ENCODE results near the gene CORO2A.

The CORO2A gene

GRCh38 chr9:98219364-98219716 lies 26.9 kb upstream of the CORO2A start:
- no peak for DNase-seq (ENCODE audit: low read depth)

GRCh38 chr9:98218562-98219363 lies 26.3 kb upstream of the CORO2A start:
- DNase-seq (ENCODE audit: low read depth), result no peak

DNA sequence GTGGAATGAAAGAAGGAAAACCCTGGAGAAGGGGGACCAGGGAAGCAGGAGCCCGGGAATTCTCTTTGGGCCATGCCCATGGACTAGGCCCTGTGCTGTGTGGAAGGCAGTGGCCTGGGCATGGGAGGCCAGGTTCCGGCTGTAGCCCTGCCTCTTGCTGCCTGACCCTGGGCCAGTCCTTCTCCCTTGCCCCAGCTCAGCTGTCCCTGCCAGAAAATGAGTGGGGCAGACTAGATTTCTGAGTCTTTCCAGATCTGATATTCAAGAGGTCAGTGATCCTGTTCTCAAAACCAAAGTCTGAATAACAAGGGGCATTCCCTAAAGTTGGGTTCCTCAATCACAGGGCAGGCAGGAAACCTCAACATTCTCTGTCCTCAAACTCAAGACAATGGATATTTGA lies 24.8 kb upstream of the CORO2A start:
- DNase-seq (ENCODE audit: low read depth), result no peak

DNA sequence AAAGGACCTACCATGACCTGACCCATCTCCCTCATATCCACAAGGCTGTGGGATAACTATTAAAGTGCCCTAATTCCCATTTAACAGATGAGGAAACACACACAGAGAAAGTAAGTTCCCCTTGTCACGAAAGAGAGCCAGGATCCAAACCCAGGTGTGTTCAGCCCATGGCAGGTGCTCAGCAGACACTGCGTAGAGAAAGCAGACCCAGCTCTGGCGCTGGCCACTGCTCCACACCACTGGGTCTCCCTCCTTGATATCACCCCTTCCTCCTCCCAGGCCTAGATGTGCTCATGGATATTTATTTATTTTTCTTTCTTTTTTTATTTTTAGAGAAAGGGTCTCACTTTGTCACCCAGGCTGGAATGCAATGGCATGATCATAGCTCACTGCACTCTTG lies 24.0 kb upstream of the CORO2A start:
- no peak for DNase-seq (ENCODE audit: low read depth)

GRCh38 chr9:98215821-98216220 lies 23.4 kb upstream of the CORO2A start:
- DNase-seq (ENCODE audit: low read depth), result no peak

DNA sequence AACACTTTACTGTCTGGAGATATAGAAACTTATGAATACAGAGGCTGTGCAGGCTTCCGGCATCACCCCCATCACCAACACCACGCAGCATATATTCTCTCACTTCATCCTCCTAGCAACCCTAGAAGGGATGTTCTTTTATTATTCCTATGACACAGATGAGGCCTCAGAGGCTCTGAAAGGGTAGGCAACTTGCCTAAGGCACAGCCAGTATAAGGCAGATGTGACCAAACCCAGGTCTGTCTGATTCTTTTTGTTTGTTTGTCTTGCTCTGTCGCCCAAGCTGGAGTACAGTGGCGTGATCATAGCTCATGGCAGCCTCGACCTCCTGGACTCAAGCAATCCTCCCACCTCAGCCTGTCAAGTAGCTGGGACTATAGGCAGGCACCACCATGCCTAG lies 22.8 kb upstream of the CORO2A start:
- no peak for DNase-seq (ENCODE audit: low read depth)

DNA sequence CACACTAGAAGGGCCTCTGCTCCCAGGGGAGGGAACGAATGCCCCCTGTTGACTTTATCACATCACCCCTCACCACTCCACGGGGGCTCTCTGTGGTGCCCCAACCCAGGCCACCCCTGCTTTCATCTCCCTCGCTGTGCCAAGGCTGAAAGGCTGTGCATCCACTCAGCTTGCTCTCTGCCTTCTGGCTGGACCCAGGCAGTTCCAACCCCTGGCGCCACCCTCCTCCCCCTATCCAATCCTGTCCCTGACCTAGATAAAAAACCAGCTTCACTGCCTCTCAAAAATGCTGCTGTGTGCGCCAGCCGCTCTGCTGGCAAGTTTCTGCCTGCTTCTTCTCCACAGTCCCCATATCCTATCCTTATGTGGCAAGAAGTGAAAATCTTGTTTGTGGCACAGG lies 22.4 kb upstream of the CORO2A start:
- no peak for DNase-seq (ENCODE audit: low read depth)

GRCh38 chr9:98211260-98211659 lies 18.8 kb upstream of the CORO2A start:
- DNase-seq (ENCODE audit: low read depth), result no peak

DNA sequence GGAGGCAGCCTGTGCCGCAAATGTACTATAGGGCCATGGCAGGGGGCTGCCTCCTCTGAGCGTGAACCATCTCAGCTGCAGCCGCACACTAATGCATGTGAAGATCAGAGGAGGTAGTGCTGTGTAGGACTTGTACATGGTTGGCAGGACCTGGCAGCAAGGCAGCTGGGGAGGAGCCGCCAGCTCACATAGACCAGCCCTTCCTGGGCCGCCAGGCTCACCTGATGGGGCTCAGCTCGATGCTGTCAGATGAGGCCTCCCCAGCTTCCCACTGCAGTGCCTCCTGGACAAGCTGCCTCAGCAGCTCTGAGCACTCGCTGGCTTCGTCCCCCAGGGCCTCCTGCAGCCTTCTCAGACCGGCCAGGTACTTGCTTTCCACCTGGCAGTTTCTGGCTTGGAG lies 18.0 kb upstream of the CORO2A start:
- DNase-seq (ENCODE audit: low read depth), result no peak

GRCh38 chr9:98209530-98209929 lies 17.1 kb upstream of the CORO2A start:
- DNase-seq (ENCODE audit: low read depth), result no peak

DNA sequence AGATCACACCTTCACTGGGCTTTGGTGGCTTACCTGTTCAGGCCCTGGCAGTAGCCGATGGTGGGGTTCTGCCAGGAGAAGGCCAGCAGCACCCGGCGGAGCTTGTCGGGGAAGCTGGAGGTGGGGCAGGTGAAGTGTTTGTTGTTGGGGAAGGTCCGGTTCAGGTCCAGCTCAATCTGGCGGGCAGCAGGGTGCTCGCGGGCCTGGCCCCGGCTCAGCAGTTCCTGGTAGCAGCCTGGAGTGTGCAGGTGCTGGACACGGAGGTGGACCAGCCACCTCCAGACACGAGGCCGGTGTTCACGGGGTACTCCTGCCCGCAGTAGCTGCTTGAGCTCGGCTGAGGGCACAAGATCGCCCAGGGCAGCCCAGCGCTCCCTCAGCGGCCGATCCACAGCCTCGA lies 16.2 kb upstream of the CORO2A start:
- no peak for DNase-seq (ENCODE audit: low read depth)

GRCh38 chr9:98207606-98208005 lies 15.2 kb upstream of the CORO2A start:
- no peak for DNase-seq (ENCODE audit: low read depth)

- no peak for DNase-seq (ENCODE audit: low read depth)
These were observed 14.3 kb upstream of the CORO2A start for GRCh38 chr9:98206754-98207153.

DNA sequence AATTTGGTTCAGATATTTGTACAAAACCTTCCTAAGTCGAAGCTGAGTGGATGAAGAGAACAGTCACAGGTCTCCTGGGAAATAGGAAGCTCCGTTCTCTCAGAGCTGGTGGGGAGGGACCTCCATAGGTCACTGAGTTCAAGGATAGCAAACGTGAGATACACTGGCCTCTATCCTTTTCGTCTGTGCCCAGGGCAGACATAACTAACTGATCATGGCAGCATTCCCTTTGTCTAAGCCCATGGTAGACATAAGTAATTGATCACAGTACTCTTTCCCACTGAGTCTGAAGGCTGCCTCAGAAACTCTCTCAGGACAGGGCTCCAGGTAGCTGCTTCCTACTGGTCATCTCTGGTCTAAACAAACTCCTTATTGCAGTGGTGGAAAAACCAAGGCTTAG lies 12.3 kb upstream of the CORO2A start:
- DNase-seq (ENCODE audit: low read depth), result no peak

- no peak for DNase-seq (ENCODE audit: low read depth)
These were observed 10.7 kb upstream of the CORO2A start for GRCh38 chr9:98203153-98203552.

GRCh38 chr9:98202252-98202651 lies 9.8 kb upstream of the CORO2A start:
- no peak for DNase-seq (ENCODE audit: low read depth)

- no peak for DNase-seq (ENCODE audit: low read depth)
These were observed 9.3 kb upstream of the CORO2A start for GRCh38 chr9:98201749-98202148.

- no peak for DNase-seq (ENCODE audit: low read depth)
These were observed 8.7 kb upstream of the CORO2A start for GRCh38 chr9:98201102-98201501.

GRCh38 chr9:98199388-98200033 lies 7.1 kb upstream of the CORO2A start:
- no peak for DNase-seq (ENCODE audit: low read depth)

- no peak for DNase-seq (ENCODE audit: low read depth)
These were observed 3.2 kb upstream of the CORO2A start for GRCh38 chr9:98195671-98196070.

DNA sequence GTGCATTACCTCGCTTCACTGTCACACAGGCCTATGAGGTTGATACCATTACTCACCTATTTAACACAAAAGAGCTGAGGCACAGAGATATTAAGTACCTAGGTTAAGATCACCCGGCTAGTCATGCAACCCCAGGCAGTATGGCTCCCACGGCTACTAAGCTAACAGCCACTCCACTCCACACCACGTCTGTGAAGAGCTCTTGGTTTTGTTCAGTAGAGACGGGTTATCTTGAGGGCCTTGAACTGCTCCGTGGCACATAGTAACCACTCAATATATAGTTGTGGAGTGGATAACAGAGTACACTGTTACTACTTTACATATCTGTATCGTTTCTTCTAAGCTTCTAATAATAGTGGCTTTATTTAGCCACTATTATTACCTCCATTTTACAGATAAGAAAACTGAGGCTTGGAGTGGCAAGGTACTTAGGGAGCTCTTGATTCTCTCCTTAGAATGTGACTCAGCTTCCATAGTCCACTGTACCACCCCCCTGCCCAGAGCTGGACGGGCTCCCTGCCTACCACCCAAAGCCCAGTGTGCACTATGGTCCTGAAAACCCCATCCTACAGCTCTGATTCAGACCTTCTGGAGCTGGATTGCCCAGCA lies 1.0 kb upstream of the CORO2A start:
- DNase-seq (ENCODE audit: low read depth), result no peak

GRCh38 chr9:98191671-98192502 lies 550 bp downstream of the CORO2A start:
- no peak for DNase-seq (ENCODE audit: low read depth)

- no peak for DNase-seq (ENCODE audit: low read depth)
These were observed 1.2 kb downstream of the CORO2A start for GRCh38 chr9:98191181-98191608.
